SW480 (cell line): ENCODE measurements around the gene KCTD16.

Experiments
- DNase-seq: peaks from one replicate; pipeline ENCODE4 v3.0.0-alpha.2; 2016; ENCODE audit warnings: low spot score

Gene KCTD16

GRCh38 chr5:144289277-144289676, 118.6 kb downstream of the KCTD16 start:
- DNase-seq = no peak

GRCh38 chr5:144292029-144292428, 121.4 kb downstream of the KCTD16 start:
- DNase-seq = no peak

- DNase-seq = no peak
Measured at GRCh38 chr5:144295284-144295683, 124.6 kb downstream of the KCTD16 start.

GRCh38 chr5:144297081-144297480, 126.4 kb downstream of the KCTD16 start:
- DNase-seq = no peak

- DNase-seq = no peak
Measured at GRCh38 chr5:144298658-144299057, 128.0 kb downstream of the KCTD16 start.

- no peak for DNase-seq
Measured at GRCh38 chr5:144304688-144305087, 134.0 kb downstream of the KCTD16 start.

- no peak for DNase-seq
Measured at GRCh38 chr5:144307736-144308135, 137.1 kb downstream of the KCTD16 start.

- DNase-seq = no peak
Measured at GRCh38 chr5:144308174-144308573, 137.5 kb downstream of the KCTD16 start.

GRCh38 chr5:144308906-144309670, 138.4 kb downstream of the KCTD16 start:
- DNase-seq = no peak

GRCh38 chr5:144310621-144311020, 139.9 kb downstream of the KCTD16 start:
- no peak for DNase-seq

- no peak for DNase-seq
Measured at GRCh38 chr5:144313147-144313726, 142.6 kb downstream of the KCTD16 start.

- DNase-seq = no peak
Measured at GRCh38 chr5:144315026-144315425, 144.4 kb downstream of the KCTD16 start.

GRCh38 chr5:144315994-144316634, 145.4 kb downstream of the KCTD16 start:
- DNase-seq = no peak

- DNase-seq = no peak
Measured at GRCh38 chr5:144318011-144318410, 147.3 kb downstream of the KCTD16 start.

GRCh38 chr5:144318460-144318859, 147.8 kb downstream of the KCTD16 start:
- DNase-seq = no peak

GRCh38 chr5:144323181-144323580, 152.5 kb downstream of the KCTD16 start:
- no peak for DNase-seq

- DNase-seq = no peak
Measured at GRCh38 chr5:144325532-144325931, 154.9 kb downstream of the KCTD16 start.

GRCh38 chr5:144328494-144328893, 157.8 kb downstream of the KCTD16 start:
- DNase-seq = no peak

GRCh38 chr5:144328980-144329379, 158.3 kb downstream of the KCTD16 start:
- DNase-seq = no peak

GRCh38 chr5:144329681-144330080, 159.0 kb downstream of the KCTD16 start:
- no peak for DNase-seq

- no peak for DNase-seq
Measured at GRCh38 chr5:144331361-144331760, 160.7 kb downstream of the KCTD16 start.

GRCh38 chr5:144332265-144332664, 161.6 kb downstream of the KCTD16 start:
- DNase-seq = no peak

- no peak for DNase-seq
Measured at GRCh38 chr5:144333336-144333920, 162.8 kb downstream of the KCTD16 start.
